ENCODE measurements around the gene GNA14. TPM values are rescaled to one million over a fixed set of nuclear protein-coding genes. Genes with fewer than 3 reads are reported as not detected.

GNA14 gene
- polyA plus RNA-seq, 2 of the 4 experiments (the other 2 are of a cell fraction) = 0.04 to 0.06 TPM

DNA sequence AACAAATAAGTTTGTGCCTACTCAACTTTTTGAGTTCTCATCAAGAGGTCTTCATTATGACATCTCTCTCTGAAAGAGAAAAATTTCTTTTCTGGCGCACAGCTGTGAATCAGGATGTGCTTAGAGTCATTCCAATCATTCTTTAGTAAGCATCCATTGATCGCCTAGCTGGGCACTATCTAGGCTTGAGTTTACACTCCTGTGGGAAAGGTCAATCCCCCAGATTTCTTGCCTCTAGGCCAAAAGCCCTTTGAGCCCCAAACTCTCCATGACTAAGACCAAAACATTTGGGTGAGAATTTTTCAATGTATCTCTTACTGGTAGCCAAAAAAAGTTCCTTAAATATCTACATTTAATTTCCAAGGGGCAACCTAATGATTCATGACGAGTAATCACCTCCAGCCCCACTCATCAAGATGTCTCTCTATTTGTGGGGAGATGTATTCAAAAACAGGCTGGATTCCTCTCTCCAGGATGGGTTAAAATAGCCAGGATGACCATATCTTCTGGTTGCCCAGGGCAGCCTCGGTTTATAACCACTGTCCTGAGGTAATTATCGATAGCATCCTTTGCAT is 101.7 kb downstream of the GNA14 start (continued):
- TF ChIP-seq, protein P1, sequence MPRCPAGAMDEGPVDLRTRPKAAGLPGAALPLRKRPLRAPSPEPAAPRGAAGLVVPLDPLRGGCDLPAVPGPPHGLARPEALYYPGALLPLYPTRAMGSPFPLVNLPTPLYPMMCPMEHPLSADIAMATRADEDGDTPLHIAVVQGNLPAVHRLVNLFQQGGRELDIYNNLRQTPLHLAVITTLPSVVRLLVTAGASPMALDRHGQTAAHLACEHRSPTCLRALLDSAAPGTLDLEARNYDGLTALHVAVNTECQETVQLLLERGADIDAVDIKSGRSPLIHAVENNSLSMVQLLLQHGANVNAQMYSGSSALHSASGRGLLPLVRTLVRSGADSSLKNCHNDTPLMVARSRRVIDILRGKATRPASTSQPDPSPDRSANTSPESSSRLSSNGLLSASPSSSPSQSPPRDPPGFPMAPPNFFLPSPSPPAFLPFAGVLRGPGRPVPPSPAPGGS (IDR thresholded peaks at IDR 0.05) = no peak
- TF ChIP-seq, protein P2, sequence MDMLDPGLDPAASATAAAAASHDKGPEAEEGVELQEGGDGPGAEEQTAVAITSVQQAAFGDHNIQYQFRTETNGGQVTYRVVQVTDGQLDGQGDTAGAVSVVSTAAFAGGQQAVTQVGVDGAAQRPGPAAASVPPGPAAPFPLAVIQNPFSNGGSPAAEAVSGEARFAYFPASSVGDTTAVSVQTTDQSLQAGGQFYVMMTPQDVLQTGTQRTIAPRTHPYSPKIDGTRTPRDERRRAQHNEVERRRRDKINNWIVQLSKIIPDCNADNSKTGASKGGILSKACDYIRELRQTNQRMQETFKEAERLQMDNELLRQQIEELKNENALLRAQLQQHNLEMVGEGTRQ (IDR thresholded peaks at IDR 0.05) = no peak
- TF ChIP-seq ESRRA (IDR thresholded peaks at IDR 0.05; ENCODE audit: borderline replicate concordance, low read length) (no peak), HOXA7 (CRISPR knock-in tag; IDR thresholded peaks at IDR 0.05) (no peak), POLR2A (IDR thresholded peaks at IDR 0.05; ENCODE audit: low read length) (no peak), JUNB (IDR thresholded peaks at IDR 0.05) (no peak), PHF8 (IDR thresholded peaks at IDR 0.05; ENCODE audit: borderline replicate concordance, low read depth) (no peak)
- TF ChIP-seq, protein P3, sequence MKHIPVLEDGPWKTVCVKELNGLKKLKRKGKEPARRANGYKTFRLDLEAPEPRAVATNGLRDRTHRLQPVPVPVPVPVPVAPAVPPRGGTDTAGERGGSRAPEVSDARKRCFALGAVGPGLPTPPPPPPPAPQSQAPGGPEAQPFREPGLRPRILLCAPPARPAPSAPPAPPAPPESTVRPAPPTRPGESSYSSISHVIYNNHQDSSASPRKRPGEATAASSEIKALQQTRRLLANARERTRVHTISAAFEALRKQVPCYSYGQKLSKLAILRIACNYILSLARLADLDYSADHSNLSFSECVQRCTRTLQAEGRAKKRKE (CRISPR knock-in tag; IDR thresholded peaks at IDR 0.05; ENCODE audit: low read depth) = no peak

DNA sequence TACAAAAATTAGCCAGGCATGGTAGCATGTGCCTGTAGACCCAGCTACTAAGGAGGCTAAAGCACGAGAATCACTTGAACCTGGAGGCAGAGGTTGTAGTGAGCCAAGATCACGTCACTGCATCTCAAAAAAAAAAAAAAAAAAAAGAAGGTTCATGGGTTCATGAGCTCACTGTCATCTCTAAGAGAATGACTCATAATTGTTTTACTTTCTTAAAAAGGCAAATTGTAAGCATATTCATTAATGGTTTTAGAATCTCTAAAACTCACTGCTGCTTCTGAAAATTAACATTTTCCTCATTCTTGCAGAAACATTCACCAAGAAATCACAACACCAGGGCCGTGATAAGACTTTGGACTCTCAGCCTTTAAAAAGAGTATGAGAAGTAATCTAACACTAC is 103.6 kb downstream of the GNA14 start:
- ChIA-PET POLR2A (no interaction called here), CTCF (interaction anchor here (2.0 kb wide), 1 partner anchor 87 kb away, joined by 5 read pairs; no protein-coding TSS in a partner anchor)
- 3% methylated on average over 3 of the region's 3 CpGs for WGBS (ENCODE audit: missing lambda C conversion rate)
- DNase-seq (ENCODE audit: low read depth in 1 of 2, low spot score in 1 of 2) (no peak), FAIRE-seq (no peak), ATAC-seq (no peak)
- H3K27ac ChIP-seq = no peak overlapping the region
- no peak overlapping the region for H3K4me3 ChIP-seq
- H3K4me2 ChIP-seq = no peak overlapping the region
- no peak for TF ChIP-seq FOSL2 (IDR thresholded peaks at IDR 0.05)
- peak; percentile 16; the same call in 1 of the 2 replicates for TF ChIP-seq FOSL2 (CRISPR knock-in tag; IDR thresholded peaks at IDR 0.05)
- no peak for TF ChIP-seq HOXA7 (CRISPR knock-in tag; IDR thresholded peaks at IDR 0.05)
- no peaks in the 10 kb centered on the region for H3K4me1 ChIP-seq
- H3K9me3 ChIP-seq = peaks cover 35% of the 10 kb centered on the region

DNA sequence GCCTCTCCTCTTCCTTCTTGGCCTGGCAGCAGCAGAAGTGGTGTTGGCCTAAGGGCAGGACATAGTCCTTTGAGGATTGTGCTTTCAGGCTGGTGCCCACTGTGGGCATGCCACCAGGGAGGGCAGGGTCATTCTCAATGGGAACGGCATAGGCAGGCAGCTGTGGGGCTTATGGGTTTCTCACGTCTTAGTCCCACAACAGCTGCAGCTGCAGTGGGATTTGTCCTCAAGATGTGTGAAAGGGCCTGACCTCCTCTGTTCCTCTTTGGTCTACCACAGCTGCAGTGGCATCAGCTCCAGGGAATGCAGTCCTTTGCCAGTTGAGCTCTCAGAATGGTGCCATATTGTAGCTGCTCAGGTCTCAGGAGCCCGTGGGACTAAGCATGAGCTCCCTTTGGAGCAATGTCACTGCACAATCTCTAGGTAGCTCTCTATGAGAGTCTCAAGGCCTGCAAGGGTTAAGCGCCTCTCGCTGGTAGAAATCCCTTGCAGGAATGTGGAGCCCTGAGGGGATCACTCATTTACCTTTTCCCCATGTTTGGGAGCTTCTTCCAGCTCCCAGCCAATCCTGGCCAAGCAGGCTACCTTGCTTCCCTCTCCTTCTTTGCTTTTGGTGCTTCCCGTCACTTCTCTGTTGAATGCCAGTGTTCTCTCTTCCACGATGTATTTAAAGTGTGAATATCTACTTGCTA is 104.8 kb downstream of the GNA14 start:
- no peak for TF ChIP-seq HDAC2 (IDR thresholded peaks at IDR 0.05)
- TF ChIP-seq CBX8 (IDR thresholded peaks at IDR 0.05) = no peak
- TF ChIP-seq RAD21 (conservative IDR thresholded peaks at IDR 0.05 in 1 of 2, IDR thresholded peaks at IDR 0.05 in 1 of 2) = no peak
- no peak for TF ChIP-seq KDM1A (IDR thresholded peaks at IDR 0.05; ENCODE audit: low read depth)
- TF ChIP-seq JUNB (IDR thresholded peaks at IDR 0.05) = no peak
- no peak for TF ChIP-seq HOXB13 (CRISPR knock-in tag; IDR thresholded peaks at IDR 0.05; ENCODE audit: low read depth)
- no peak for TF ChIP-seq HOXB5 (CRISPR knock-in tag; IDR thresholded peaks at IDR 0.05)
- no peak for TF ChIP-seq NR3C1 (IDR thresholded peaks at IDR 0.05)
- TF ChIP-seq, protein P3 (CRISPR knock-in tag; IDR thresholded peaks at IDR 0.05; ENCODE audit: low read depth) = no peak
- TF ChIP-seq, protein P4, sequence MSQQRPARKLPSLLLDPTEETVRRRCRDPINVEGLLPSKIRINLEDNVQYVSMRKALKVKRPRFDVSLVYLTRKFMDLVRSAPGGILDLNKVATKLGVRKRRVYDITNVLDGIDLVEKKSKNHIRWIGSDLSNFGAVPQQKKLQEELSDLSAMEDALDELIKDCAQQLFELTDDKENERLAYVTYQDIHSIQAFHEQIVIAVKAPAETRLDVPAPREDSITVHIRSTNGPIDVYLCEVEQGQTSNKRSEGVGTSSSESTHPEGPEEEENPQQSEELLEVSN (IDR thresholded peaks at IDR 0.05; ENCODE audit: borderline replicate concordance, low read depth) = no peak
- TF ChIP-seq CHD2 (IDR thresholded peaks at IDR 0.05; ENCODE audit: low read length, partially characterized antibody) = no peak
- TF ChIP-seq SREBF2 (IDR thresholded peaks at IDR 0.05) = no peak
- no peak for TF ChIP-seq TP53 (CRISPR knock-in tag; IDR thresholded peaks at IDR 0.05)
- TF ChIP-seq, protein P5, sequence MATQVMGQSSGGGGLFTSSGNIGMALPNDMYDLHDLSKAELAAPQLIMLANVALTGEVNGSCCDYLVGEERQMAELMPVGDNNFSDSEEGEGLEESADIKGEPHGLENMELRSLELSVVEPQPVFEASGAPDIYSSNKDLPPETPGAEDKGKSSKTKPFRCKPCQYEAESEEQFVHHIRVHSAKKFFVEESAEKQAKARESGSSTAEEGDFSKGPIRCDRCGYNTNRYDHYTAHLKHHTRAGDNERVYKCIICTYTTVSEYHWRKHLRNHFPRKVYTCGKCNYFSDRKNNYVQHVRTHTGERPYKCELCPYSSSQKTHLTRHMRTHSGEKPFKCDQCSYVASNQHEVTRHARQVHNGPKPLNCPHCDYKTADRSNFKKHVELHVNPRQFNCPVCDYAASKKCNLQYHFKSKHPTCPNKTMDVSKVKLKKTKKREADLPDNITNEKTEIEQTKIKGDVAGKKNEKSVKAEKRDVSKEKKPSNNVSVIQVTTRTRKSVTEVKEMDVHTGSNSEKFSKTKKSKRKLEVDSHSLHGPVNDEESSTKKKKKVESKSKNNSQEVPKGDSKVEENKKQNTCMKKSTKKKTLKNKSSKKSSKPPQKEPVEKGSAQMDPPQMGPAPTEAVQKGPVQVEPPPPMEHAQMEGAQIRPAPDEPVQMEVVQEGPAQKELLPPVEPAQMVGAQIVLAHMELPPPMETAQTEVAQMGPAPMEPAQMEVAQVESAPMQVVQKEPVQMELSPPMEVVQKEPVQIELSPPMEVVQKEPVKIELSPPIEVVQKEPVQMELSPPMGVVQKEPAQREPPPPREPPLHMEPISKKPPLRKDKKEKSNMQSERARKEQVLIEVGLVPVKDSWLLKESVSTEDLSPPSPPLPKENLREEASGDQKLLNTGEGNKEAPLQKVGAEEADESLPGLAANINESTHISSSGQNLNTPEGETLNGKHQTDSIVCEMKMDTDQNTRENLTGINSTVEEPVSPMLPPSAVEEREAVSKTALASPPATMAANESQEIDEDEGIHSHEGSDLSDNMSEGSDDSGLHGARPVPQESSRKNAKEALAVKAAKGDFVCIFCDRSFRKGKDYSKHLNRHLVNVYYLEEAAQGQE (IDR thresholded peaks at IDR 0.05) = no peak
- TF ChIP-seq, protein P2 (IDR thresholded peaks at IDR 0.05) = no peak
- DNase-seq (ENCODE audit: low read depth in 1 of 2, low spot score in 1 of 2) = no peak
- 30% methylated on average over 7 of the region's 7 CpGs for WGBS (ENCODE audit: missing lambda C conversion rate)
- no peak for ATAC-seq
- H3K4me1 ChIP-seq = no peaks in the 10 kb centered on the region
- FAIRE-seq = no peak
- peaks cover 36% of the 10 kb centered on the region for H3K9me3 ChIP-seq
- ChIA-PET POLR2A (no interaction called here), CTCF (interaction anchor here (1.1 kb wide), 1 partner anchor 9 kb away, joined by 3 read pairs; no protein-coding TSS in a partner anchor)
- no peak overlapping the region for H3K27ac ChIP-seq
- no peak overlapping the region for H3K4me3 ChIP-seq
- H3K4me2 ChIP-seq = no peak overlapping the region
